CD4-positive, CD25-positive, alpha-beta regulatory T cell (primary cell): Measurements from ENCODE around the gene KCNG4. TPM values are rescaled to one million over a fixed set of nuclear protein-coding genes. Genes with fewer than 3 reads are reported as not detected.

Experiments used
- ATAC-seq, 2 donors: fragments of 150-1000 bp; cut with Tn5 transposase; one replicate each; pipeline ENCODE4 v1.10.0; 2021; ENCODE audit warnings: low read depth in 2 of 2, moderate number of reproducible peaks in 2 of 2, moderate library complexity in 1 of 2
- DNase-seq, 3 donors: peaks; one replicate each; pipeline versions ENCODE4 v3.0.0 to v3.0.0-alpha.2; 2012 to 2022; ENCODE audit warnings: mixed read lengths in 1 of 3
- H3K27ac ChIP-seq: one replicate; pipeline ENCODE4 v1.7.0; 2013; ENCODE audit warnings: mild to moderate bottlenecking, low read length; ENCODE audit not compliant: insufficient read depth, poor library complexity, severe bottlenecking
- H3K27me3 ChIP-seq: one replicate; pipeline ENCODE4 v1.7.0; 2013; ENCODE audit warnings: low read length; ENCODE audit not compliant: control insufficient read depth, insufficient read depth
- H3K36me3 ChIP-seq: one replicate; pipeline ENCODE4 v1.7.0; 2013; ENCODE audit warnings: mild to moderate bottlenecking, low read length, moderate library complexity; ENCODE audit not compliant: control insufficient read depth, insufficient read depth
- H3K4me1 ChIP-seq: 2 replicates; pipeline ENCODE4 v1.7.0; 2013; ENCODE audit warnings: mild to moderate bottlenecking, low read length; ENCODE audit not compliant: insufficient read depth, control insufficient read depth, poor library complexity, severe bottlenecking
- H3K4me3 ChIP-seq: one replicate; pipeline ENCODE4 v1.7.0; 2013; ENCODE audit warnings: low read depth, mild to moderate bottlenecking, low read length, moderate library complexity
- H3K9me3 ChIP-seq, 2 experiments: 1 replicate in 1 of 2; 2 replicates in 1 of 2; pipeline ENCODE4 v1.7.0; 2013; ENCODE audit warnings: low read length in 2 of 2, mild to moderate bottlenecking in 1 of 2, moderate library complexity in 1 of 2; ENCODE audit not compliant: control insufficient read depth in 2 of 2
- H3K27ac Mint-ChIP-seq, 3 donors: one replicate each; pipeline ENCODE4 v1.8.0; 2020 to 2022; ENCODE audit warnings: mild to moderate bottlenecking in 3 of 3, mixed read lengths in 3 of 3, moderate library complexity in 2 of 3
- H3K27me3 Mint-ChIP-seq: one replicate; pipeline ENCODE4 v1.8.0; 2022; ENCODE audit warnings: mild to moderate bottlenecking, mixed read lengths
- H3K36me3 Mint-ChIP-seq: one replicate; pipeline ENCODE4 v1.8.0; 2020; ENCODE audit warnings: mixed read lengths
- H3K4me1 Mint-ChIP-seq, 4 donors: one replicate each; pipeline ENCODE4 v1.8.0; 2020 to 2022; ENCODE audit warnings: mixed read lengths in 4 of 4, mild to moderate bottlenecking in 1 of 4
- H3K4me3 Mint-ChIP-seq, 4 donors: one replicate each; pipeline ENCODE4 v1.8.0; 2020 to 2022; ENCODE audit warnings: mild to moderate bottlenecking in 4 of 4, mixed read lengths in 4 of 4, moderate library complexity in 3 of 4
- H3K9me3 Mint-ChIP-seq, 7 donors: one replicate each; pipeline ENCODE4 v1.8.0; 2020 to 2022; ENCODE audit warnings: mixed read lengths in 7 of 7, mild to moderate bottlenecking in 3 of 7, moderate library complexity in 2 of 7
- polyA plus RNA-seq, 4 donors: library from polyadenylated mRNA; unstranded; fragments of 300-500 nt; fragmentation: Illumina TruSeq; gene quantifications; one replicate each; pipeline ENCODE4 v1.2.3, GENCODE V29; 2021
- total RNA-seq: library from RNA; stranded (reverse); gene quantifications from one replicate; pipeline ENCODE4 v1.2.3, GENCODE V29; 2022

The KCNG4 gene
- total RNA-seq (not detected), polyA plus RNA-seq (not detected)

GRCh38 chr16:84239909-84240308 lies at the start of gene KCNG4:
Gene KCNG4, minus strand, starts transcription at chr16:84240012. Its CDS starts 2,527 bp downstream, at chr16:84237485.
- H3K27me3 ChIP-seq = peaks cover 2% of the 10 kb centered on the region
- no peaks in the 10 kb centered on the region for H3K9me3 ChIP-seq
- ATAC-seq (no peak), DNase-seq (no peak)
- Mint-ChIP-seq H3K4me1 (no peaks in the 10 kb centered on the region), H3K9me3 (peaks cover 0 to 3% (median 0%) of the 10 kb centered on the region in 7 donors), H3K36me3 (no peaks in the 10 kb centered on the region), H3K4me3 (no peak within 1 kb of the TSS), H3K27ac (no peak within 1 kb of the TSS), H3K27me3 (peaks cover 18% of the 10 kb centered on the region)
- no peaks in the 10 kb centered on the region for H3K36me3 ChIP-seq
- H3K4me1 ChIP-seq = no peaks in the 10 kb centered on the region
- H3K4me3 ChIP-seq = no peak within 1 kb of the TSS
- no peak within 1 kb of the TSS for H3K27ac ChIP-seq

GRCh38 chr16:84288902-84289301 lies 49.1 kb upstream of the KCNG4 start:
- ATAC-seq = no peak
- no peaks in the 10 kb centered on the region for H3K9me3 Mint-ChIP-seq

GRCh38 chr16:84286578-84287240 lies 46.9 kb upstream of the KCNG4 start:
- H3K4me3 Mint-ChIP-seq = no peak overlapping the region
- Histone ChIP-seq H3K4me3 (no peak overlapping the region), H3K4me1 (no peaks in the 10 kb centered on the region), H3K27me3 (peaks cover 3% of the 10 kb centered on the region), H3K36me3 (no peaks in the 10 kb centered on the region), H3K27ac (no peak overlapping the region), H3K9me3 (no peaks in the 10 kb centered on the region)
- DNase-seq (no peak), ATAC-seq (no peak)
- no peaks in the 10 kb centered on the region for H3K36me3 Mint-ChIP-seq
- peaks cover 20% of the 10 kb centered on the region for H3K27me3 Mint-ChIP-seq
- no peak overlapping the region for H3K27ac Mint-ChIP-seq
- peaks cover 0 to 3% (median 0%) of the 10 kb centered on the region in 4 donors for H3K4me1 Mint-ChIP-seq
- no peaks in the 10 kb centered on the region for H3K9me3 Mint-ChIP-seq

More at GRCh38 chr16:84288902-84289301, 49.1 kb upstream of the KCNG4 start:
- no peaks in the 10 kb centered on the region for H3K4me1 ChIP-seq
- H3K4me1 Mint-ChIP-seq = peaks cover 0 to 4% (median 0%) of the 10 kb centered on the region in 4 donors
- peaks cover 28% of the 10 kb centered on the region for H3K27me3 Mint-ChIP-seq
- no peak for DNase-seq
- no peak overlapping the region for H3K4me3 Mint-ChIP-seq
- H3K36me3 Mint-ChIP-seq = no peaks in the 10 kb centered on the region
- H3K27ac ChIP-seq = no peak overlapping the region
- no peak overlapping the region for H3K27ac Mint-ChIP-seq
- H3K36me3 ChIP-seq = no peaks in the 10 kb centered on the region
- peaks cover 3% of the 10 kb centered on the region for H3K27me3 ChIP-seq
- H3K4me3 ChIP-seq = no peak overlapping the region
- no peaks in the 10 kb centered on the region for H3K9me3 ChIP-seq

GRCh38 chr16:84284154-84284722 lies 44.4 kb upstream of the KCNG4 start:
- Histone ChIP-seq H3K27me3 (peaks cover 3% of the 10 kb centered on the region), H3K9me3 (no peaks in the 10 kb centered on the region), H3K27ac (no peak overlapping the region), H3K4me1 (no peaks in the 10 kb centered on the region), H3K4me3 (no peak overlapping the region), H3K36me3 (no peaks in the 10 kb centered on the region)
- DNase-seq = no peak
- peaks cover 12% of the 10 kb centered on the region for H3K27me3 Mint-ChIP-seq
- H3K27ac Mint-ChIP-seq = no peak overlapping the region
- H3K36me3 Mint-ChIP-seq = no peaks in the 10 kb centered on the region
- no peak for ATAC-seq
- no peaks in the 10 kb centered on the region for H3K9me3 Mint-ChIP-seq
- no peaks in the 10 kb centered on the region for H3K4me1 Mint-ChIP-seq
- H3K4me3 Mint-ChIP-seq = no peak overlapping the region

- Mint-ChIP-seq H3K36me3 (no peaks in the 10 kb centered on the region), H3K27me3 (peaks cover 14% of the 10 kb centered on the region), H3K9me3 (no peaks in the 10 kb centered on the region), H3K27ac (peak overlapping the region in 1 of 3 donors; percentile 34), H3K4me1 (no peaks in the 10 kb centered on the region), H3K4me3 (no peak overlapping the region)
- Histone ChIP-seq H3K9me3 (no peaks in the 10 kb centered on the region), H3K4me3 (no peak overlapping the region), H3K27ac (no peak overlapping the region), H3K36me3 (no peaks in the 10 kb centered on the region), H3K4me1 (no peaks in the 10 kb centered on the region), H3K27me3 (peaks cover under 1% of the 10 kb centered on the region)
- ATAC-seq (no peak), DNase-seq (no peak)
These were observed 43.7 kb upstream of the KCNG4 start for GRCh38 chr16:84283314-84284153.

- H3K4me1 Mint-ChIP-seq = no peaks in the 10 kb centered on the region
- no peaks in the 10 kb centered on the region for H3K4me1 ChIP-seq
- H3K4me3 Mint-ChIP-seq = no peak overlapping the region
- H3K27me3 ChIP-seq = no peaks in the 10 kb centered on the region
- H3K36me3 ChIP-seq = no peaks in the 10 kb centered on the region
- H3K4me3 ChIP-seq = no peak overlapping the region
- H3K9me3 ChIP-seq = no peaks in the 10 kb centered on the region
- H3K27ac ChIP-seq = no peak overlapping the region
- no peak for DNase-seq
- peaks cover 14% of the 10 kb centered on the region for H3K27me3 Mint-ChIP-seq
- no peaks in the 10 kb centered on the region for H3K9me3 Mint-ChIP-seq
- no peak for ATAC-seq
- H3K36me3 Mint-ChIP-seq = no peaks in the 10 kb centered on the region
- H3K27ac Mint-ChIP-seq = peak overlapping the region in 1 of 3 donors; percentile 52
These were observed 42.7 kb upstream of the KCNG4 start for GRCh38 chr16:84282533-84282932.

GRCh38 chr16:84281074-84281473 lies 41.3 kb upstream of the KCNG4 start:
- Mint-ChIP-seq H3K36me3 (no peaks in the 10 kb centered on the region), H3K27me3 (peaks cover 14% of the 10 kb centered on the region), H3K27ac (no peak overlapping the region), H3K9me3 (no peaks in the 10 kb centered on the region), H3K4me1 (no peaks in the 10 kb centered on the region), H3K4me3 (no peak overlapping the region)
- Histone ChIP-seq H3K4me3 (no peak overlapping the region), H3K27me3 (no peaks in the 10 kb centered on the region), H3K4me1 (no peaks in the 10 kb centered on the region), H3K27ac (no peak overlapping the region), H3K36me3 (no peaks in the 10 kb centered on the region), H3K9me3 (no peaks in the 10 kb centered on the region)
- ATAC-seq (no peak), DNase-seq (peak in 1 of 3 donors; percentile 11)
